K562 (cell line): ENCODE results near the gene PWWP2A. TPM values are rescaled to one million over a fixed set of nuclear protein-coding genes. Genes with fewer than 3 reads are reported as not detected.
A peak's percentile ranks its signal among the peaks of the same experiment; 100 is the strongest.

Experiments used
- ATAC-seq: fragments of 200-7000 bp; cut with Tn5 transposase; 3 replicates; pipeline ENCODE4 v1.9.1; 2020; ENCODE audit warnings: moderate library complexity
- BruUV-seq: library from RNA; stranded (reverse); fragments of 400-500 nt; replicated peaks from 2 replicates; lab custom pipeline; 2021; lab: Mats Ljungman, UMichigan
- CTCF ChIA-PET: fragments of 300-600 bp; formaldehyde crosslinking; extraction: SDS; loops from one replicate; lab custom pipeline; 2021; ENCODE audit warnings: low intra/inter-chr PET ratio; lab: Yijun Ruan, JAX
- POLR2A ChIA-PET: fragments of 300-600, 350-650 bp; sonication (Branson Sonifier 250); formaldehyde crosslinking; extraction: SDS; loops from one replicate; lab custom pipeline; 2021; ENCODE audit warnings: antibody characterized with exemption, inconsistent platforms; lab: Yijun Ruan, JAX
- DNase-seq, 4 experiments: peaks; one replicate each; pipeline versions ENCODE4 v3.0.0 to v3.0.0-alpha.2; 2011 to 2018; ENCODE audit warnings: low spot score in 3 of 4, mixed read lengths in 3 of 4; ENCODE audit errors: extremely low read depth in 1 of 4
- FAIRE-seq: peaks from 2 replicates; lab custom pipeline; 2011; peaks lifted over from hg19 to GRCh38; lab: Jason Lieb, UNC
- H2AFZ ChIP-seq: 2 replicates; pipeline ENCODE4 v1.6.0; 2011; ENCODE audit warnings: low read depth, low read length, control low read depth, inconsistent platforms
- H3K27ac ChIP-seq: fragments of 200-600 bp; 3 replicates; pipeline ENCODE4 v1.8.0; 2011; ENCODE audit warnings: low read depth, mild to moderate bottlenecking, control low read depth, inconsistent platforms, low read length, moderate library complexity, mixed read lengths; ENCODE audit errors: extremely low read depth
- H3K27me3 ChIP-seq, 2 experiments: fragments of 300-600 bp in 1 of 2; 2 replicates in 1 of 2; 3 replicates in 1 of 2; pipeline versions ENCODE4 v1.6.0 to v1.8.0; 2011; ENCODE audit warnings: inconsistent platforms in 2 of 2, low read length in 2 of 2, mild to moderate bottlenecking in 1 of 2, mixed read lengths in 1 of 2, moderate library complexity in 1 of 2; ENCODE audit not compliant: control insufficient read depth in 2 of 2, insufficient read depth in 2 of 2
- H3K36me3 ChIP-seq: fragments of 300-600 bp; 3 replicates; pipeline ENCODE4 v1.8.0; 2011; ENCODE audit warnings: mild to moderate bottlenecking, low read length, inconsistent platforms; ENCODE audit not compliant: control insufficient read depth, insufficient read depth
- H3K4me1 ChIP-seq, 2 experiments: fragments of 200-600 bp in 1 of 2; replicated peaks in 1 of 2; 2 replicates in 1 of 2; 3 replicates in 1 of 2; pipeline versions ENCODE4 v1.5.1 to v1.8.0; 2011; ENCODE audit warnings: inconsistent platforms in 2 of 2, low read length in 2 of 2, mild to moderate bottlenecking in 1 of 2, mixed read lengths in 1 of 2, moderate library complexity in 1 of 2; ENCODE audit not compliant: control insufficient read depth in 2 of 2, insufficient read depth in 2 of 2
- H3K4me2 ChIP-seq: 2 replicates; pipeline ENCODE4 v1.6.1; 2011; ENCODE audit warnings: low read length, control low read depth, inconsistent platforms, mixed read lengths; ENCODE audit not compliant: insufficient read depth
- H3K4me3 ChIP-seq: fragments of 200-600 bp; sonication (generic), shearing (Covaris generic); 2 replicates; pipeline ENCODE4 v1.5.1; 2016; ENCODE audit warnings: control low read depth, inconsistent platforms
- H3K79me2 ChIP-seq: fragments of 200-600 bp; 3 replicates; pipeline ENCODE4 v1.8.0; 2011; ENCODE audit warnings: low read length, inconsistent platforms; ENCODE audit not compliant: control insufficient read depth, insufficient read depth
- H3K9ac ChIP-seq, 2 experiments: 2 replicates each; pipeline versions ENCODE4 v1.6.0 to v1.6.1; 2011; ENCODE audit warnings: low read depth in 2 of 2, low read length in 2 of 2, control low read depth in 1 of 2, inconsistent platforms in 1 of 2, mild to moderate bottlenecking in 1 of 2, mixed read lengths in 1 of 2; ENCODE audit not compliant: insufficient read depth in 1 of 2
- H3K9me1 ChIP-seq: one replicate; pipeline ENCODE4 v1.6.0; 2011; ENCODE audit warnings: inconsistent platforms, mild to moderate bottlenecking, low read length, moderate library complexity; ENCODE audit not compliant: control insufficient read depth, insufficient read depth
- H3K9me3 ChIP-seq: replicated peaks from 2 replicates; pipeline ENCODE4 v1.5.1; 2011; ENCODE audit warnings: low read depth, low read length, inconsistent platforms; ENCODE audit not compliant: control insufficient read depth, insufficient read depth
- H4K20me1 ChIP-seq: replicated peaks from 2 replicates; pipeline ENCODE4 v1.6.1; 2011; ENCODE audit warnings: low read length, inconsistent platforms, mixed read lengths; ENCODE audit not compliant: control insufficient read depth, insufficient read depth
- MEIS2 ChIP-seq: fragments of 450-650 bp; IDR thresholded peaks from 2 replicates; pipeline ENCODE4 v1.6.1; 2014; ENCODE audit warnings: mild to moderate bottlenecking; ENCODE audit not compliant: partially characterized antibody
- WGBS: fragments of 100-300 bp; shearing (Covaris generic); methylation state at CpG from one replicate; pipeline ENCODE4 v1.1.6; 2016; ENCODE audit warnings: low coverage, mixed read lengths; ENCODE audit not compliant: insufficient coverage; ENCODE audit errors: missing lambda C conversion rate; 5-methylcytosine and 5-hydroxymethylcytosine counted together
- in situ Hi-C: fragments of 300-500 bp; cut with MboI; formaldehyde crosslinking; loops from 4 replicates; pipeline ENCODE4 v1.15.0; 2018; ENCODE audit warnings: inconsistent platforms, mixed read lengths
- intact Hi-C: fragments of 100-400 bp; cut with micrococcal nuclease; formaldehyde crosslinking; loops from 2 replicates; pipeline ENCODE4 v1.14.2; 2022
- polyA plus RNA-seq, 8 experiments: library from polyadenylated mRNA; depleted of rRNA in 4 of 8; stranded (reverse) in 5 of 8; unstranded in 3 of 8; fragments of >200 nt; fragmentation: Nextera tagmentation in 2 of 8; fragmentation: Illumina TruSeq in 1 of 8; extraction: Ambion mirVana in 2 of 8; extraction: Trizol in 1 of 8; gene quantifications; 2 replicates each; pipeline versions ENCODE4 v1.2.1 to v1.2.3, GENCODE V29; 2011 to 2014; ENCODE audit warnings: inconsistent platforms in 1 of 8, missing spikeins in 1 of 8
- total RNA-seq, 7 experiments: library from RNA; depleted of rRNA in 6 of 7; stranded (reverse); fragments of >200 nt in 6 of 7; fragmentation: Illumina TruSeq in 2 of 7; extraction: Trizol in 2 of 7; gene quantifications; 2 replicates each; pipeline versions ENCODE4 v1.2.1 to v1.2.3, GENCODE V29; 2011 to 2021; ENCODE audit warnings: low replicate concordance in 1 of 7
- TF ChIP-seq, protein P1 (sequence below): sonication (generic); formaldehyde crosslinking; IDR thresholded peaks from 2 replicates; pipeline ENCODE4 v1.8.0; 2022; ENCODE audit warnings: mild to moderate bottlenecking, missing genetic modification reagents
- TF ChIP-seq, protein P2 (sequence below), 2 experiments: IDR thresholded peaks in 1 of 2; conservative IDR thresholded peaks in 1 of 2; 2 replicates each; pipeline ENCODE4 v1.6.1; 2016; ENCODE audit warnings: low read depth in 2 of 2, mild to moderate bottlenecking in 1 of 2, missing compliant biosample characterization in 1 of 2, missing genetic modification characterization in 1 of 2, moderate library complexity in 1 of 2
- TF ChIP-seq, protein P3 (sequence below): fragments of 450-650 bp; IDR thresholded peaks from 2 replicates; pipeline ENCODE4 v1.6.1; 2016

PWWP2A gene
- total and polyA plus RNA-seq, 9 of the 15 experiments (the other 6 are each of a cell fraction or from before 2014, with no cell fraction given), result 2.7 to 26.3 (median 14.6) TPM

DNA sequence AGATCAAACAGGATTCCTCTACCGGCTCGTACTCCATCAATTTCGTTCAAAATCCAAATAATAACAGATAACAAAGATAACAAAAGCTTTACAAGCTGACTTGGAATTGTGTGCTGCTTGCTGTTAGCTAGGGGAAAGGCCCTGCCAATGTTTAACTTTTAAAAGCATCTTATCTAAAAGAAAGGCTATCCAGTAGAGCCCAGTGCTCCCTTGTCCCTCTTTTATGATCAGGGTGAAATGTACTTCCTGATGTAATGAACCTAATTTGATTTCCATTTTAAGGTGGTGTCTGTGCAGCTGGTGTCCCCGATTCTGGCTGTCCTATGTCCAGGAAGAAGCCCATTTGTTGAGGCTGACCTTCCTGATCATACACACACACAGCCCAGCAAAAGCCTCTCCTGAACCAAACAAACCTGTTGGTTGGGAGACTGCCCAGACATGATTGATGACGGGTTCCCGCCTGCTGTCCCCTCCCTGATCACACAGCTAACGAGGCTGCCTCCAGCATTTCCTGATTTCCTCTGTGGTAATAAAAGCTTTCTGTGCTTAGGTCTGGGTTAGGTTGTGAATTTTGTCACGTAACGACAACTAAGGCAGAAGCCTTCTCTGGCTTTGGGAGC, 54.1 kb downstream of the PWWP2A start:
- no peaks in the 10 kb centered on the region for H3K79me2 ChIP-seq
- ATAC-seq (peak; percentile 59), FAIRE-seq (no peak)
- H3K36me3 ChIP-seq, result peaks cover 33% of the 10 kb centered on the region; the same call in 2 of the 3 replicates
- WGBS, result 68% methylated on average over 9 of the region's 9 CpGs
- ChIA-PET POLR2A (interaction anchor here (1.4 kb wide), 2 partner anchors 10 to 16 kb away, joined by 4 to 6 read pairs; no protein-coding TSS in a partner anchor), CTCF (no interaction called here)
- no peak overlapping the region for H3K27ac ChIP-seq
- intact Hi-C loops, result no loop called here
- no peaks in the 10 kb centered on the region; the same call in 1 of the 2 replicates for H4K20me1 ChIP-seq
- no peaks in the 10 kb centered on the region for H3K27me3 ChIP-seq
- BruUV-seq, result TSS peak; percentile 89
- H3K4me3 ChIP-seq, result no peak overlapping the region
- H3K4me2 ChIP-seq, result no peak overlapping the region
- no peak overlapping the region for H2AFZ ChIP-seq
- no peak overlapping the region for H3K9ac ChIP-seq
- no peaks in the 10 kb centered on the region for H3K9me3 ChIP-seq
- H3K9me1 ChIP-seq, result no peaks in the 10 kb centered on the region
- in situ Hi-C loops, result no loop called here
- TF ChIP-seq, protein P1, sequence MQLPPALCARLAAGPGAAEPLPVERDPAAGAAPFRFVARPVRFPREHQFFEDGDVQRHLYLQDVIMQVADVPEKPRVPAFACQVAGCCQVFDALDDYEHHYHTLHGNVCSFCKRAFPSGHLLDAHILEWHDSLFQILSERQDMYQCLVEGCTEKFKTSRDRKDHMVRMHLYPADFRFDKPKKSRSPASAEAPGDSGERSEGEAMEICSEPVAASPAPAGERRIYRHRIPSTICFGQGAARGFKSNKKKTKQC (CRISPR knock-in tag), result no peak
- TF ChIP-seq, protein P2, sequence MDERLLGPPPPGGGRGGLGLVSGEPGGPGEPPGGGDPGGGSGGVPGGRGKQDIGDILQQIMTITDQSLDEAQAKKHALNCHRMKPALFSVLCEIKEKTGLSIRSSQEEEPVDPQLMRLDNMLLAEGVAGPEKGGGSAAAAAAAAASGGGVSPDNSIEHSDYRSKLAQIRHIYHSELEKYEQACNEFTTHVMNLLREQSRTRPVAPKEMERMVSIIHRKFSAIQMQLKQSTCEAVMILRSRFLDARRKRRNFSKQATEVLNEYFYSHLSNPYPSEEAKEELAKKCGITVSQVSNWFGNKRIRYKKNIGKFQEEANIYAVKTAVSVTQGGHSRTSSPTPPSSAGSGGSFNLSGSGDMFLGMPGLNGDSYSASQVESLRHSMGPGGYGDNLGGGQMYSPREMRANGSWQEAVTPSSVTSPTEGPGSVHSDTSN (CRISPR knock-in tag; IDR thresholded peaks at IDR 0.05; ENCODE audit: low read depth), result no peak
- TF ChIP-seq, protein P2 (tag; conservative IDR thresholded peaks at IDR 0.05; ENCODE audit: low read depth), result peak; percentile 84
- TF ChIP-seq, protein P3, sequence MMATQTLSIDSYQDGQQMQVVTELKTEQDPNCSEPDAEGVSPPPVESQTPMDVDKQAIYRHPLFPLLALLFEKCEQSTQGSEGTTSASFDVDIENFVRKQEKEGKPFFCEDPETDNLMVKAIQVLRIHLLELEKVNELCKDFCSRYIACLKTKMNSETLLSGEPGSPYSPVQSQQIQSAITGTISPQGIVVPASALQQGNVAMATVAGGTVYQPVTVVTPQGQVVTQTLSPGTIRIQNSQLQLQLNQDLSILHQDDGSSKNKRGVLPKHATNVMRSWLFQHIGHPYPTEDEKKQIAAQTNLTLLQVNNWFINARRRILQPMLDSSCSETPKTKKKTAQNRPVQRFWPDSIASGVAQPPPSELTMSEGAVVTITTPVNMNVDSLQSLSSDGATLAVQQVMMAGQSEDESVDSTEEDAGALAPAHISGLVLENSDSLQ, result peak; percentile 79
- TF ChIP-seq MEIS2, result peak; percentile 87
- TF ChIP-seq, all 486 proteins: peak for 3
- H3K4me1 ChIP-seq, result peaks cover 5 to 6% of the 10 kb centered on the region in 2 experiments; a peak in 3 of 5 replicates
- DNase-seq, result no peak
